Fibroblast of skin of abdomen (primary cell): ENCODE measurements around the gene SPEF1.
A peak's percentile ranks its signal among the peaks of the same experiment; 100 is the strongest.

Source experiments
- DNase-seq: peaks from one replicate; pipeline ENCODE4 v3.0.0-alpha.2; 2013

The SPEF1 gene

DNA sequence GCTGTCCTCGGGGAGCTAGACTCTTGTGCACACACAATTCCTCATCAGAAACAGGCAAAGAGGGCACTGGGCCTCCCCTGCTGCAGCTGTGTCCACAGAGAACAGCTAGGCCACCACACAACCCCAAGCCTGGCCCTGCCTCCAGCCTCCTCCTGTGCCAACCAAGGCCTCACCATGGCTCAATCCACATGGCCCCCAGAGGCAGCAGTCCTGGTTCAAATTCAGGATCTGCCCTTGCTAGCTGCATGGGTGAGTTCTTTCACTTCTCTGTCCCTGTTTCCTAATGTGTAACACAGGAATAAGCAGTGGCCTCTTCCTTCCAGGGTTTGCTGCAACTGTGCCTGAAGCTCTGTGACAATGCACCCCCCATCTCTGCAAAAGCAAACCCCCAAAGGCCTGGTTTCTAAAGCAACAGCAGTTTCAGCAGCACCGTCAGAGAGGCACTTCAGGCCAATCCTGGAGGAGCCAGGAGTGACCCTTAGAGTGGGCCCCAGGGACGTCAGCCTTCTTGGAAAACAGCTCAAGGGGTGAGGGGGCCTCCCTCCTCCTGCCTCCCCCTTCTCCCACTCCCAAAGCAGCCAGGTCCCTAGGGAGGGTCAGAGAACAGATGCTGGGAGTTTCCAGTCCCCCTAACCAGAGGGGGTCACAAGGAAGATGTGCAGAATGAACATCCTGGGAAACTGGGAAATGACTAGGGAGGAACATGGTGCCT lies 15.9 kb downstream of the SPEF1 start:
- no peak for DNase-seq

DNA sequence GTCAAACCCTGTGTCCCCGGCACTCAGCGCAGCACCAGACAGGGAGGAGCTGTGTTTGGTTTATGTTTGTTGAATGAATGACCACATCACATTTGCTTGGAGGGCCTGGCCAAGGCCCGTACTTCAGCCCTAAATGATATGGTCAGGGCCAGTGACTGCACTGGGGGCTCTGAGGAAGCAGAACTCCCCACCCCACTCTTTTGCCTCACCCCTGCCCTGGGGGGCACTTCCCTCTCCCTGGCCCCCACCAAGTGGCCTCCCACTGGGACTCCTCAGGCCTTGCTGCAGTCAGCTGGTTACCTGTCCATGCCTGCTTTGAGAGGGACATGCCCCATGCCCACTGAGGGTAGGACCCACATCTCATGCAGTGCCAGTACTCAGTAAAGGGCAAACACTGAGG lies 16.6 kb downstream of the SPEF1 start:
- no peak for DNase-seq

DNA sequence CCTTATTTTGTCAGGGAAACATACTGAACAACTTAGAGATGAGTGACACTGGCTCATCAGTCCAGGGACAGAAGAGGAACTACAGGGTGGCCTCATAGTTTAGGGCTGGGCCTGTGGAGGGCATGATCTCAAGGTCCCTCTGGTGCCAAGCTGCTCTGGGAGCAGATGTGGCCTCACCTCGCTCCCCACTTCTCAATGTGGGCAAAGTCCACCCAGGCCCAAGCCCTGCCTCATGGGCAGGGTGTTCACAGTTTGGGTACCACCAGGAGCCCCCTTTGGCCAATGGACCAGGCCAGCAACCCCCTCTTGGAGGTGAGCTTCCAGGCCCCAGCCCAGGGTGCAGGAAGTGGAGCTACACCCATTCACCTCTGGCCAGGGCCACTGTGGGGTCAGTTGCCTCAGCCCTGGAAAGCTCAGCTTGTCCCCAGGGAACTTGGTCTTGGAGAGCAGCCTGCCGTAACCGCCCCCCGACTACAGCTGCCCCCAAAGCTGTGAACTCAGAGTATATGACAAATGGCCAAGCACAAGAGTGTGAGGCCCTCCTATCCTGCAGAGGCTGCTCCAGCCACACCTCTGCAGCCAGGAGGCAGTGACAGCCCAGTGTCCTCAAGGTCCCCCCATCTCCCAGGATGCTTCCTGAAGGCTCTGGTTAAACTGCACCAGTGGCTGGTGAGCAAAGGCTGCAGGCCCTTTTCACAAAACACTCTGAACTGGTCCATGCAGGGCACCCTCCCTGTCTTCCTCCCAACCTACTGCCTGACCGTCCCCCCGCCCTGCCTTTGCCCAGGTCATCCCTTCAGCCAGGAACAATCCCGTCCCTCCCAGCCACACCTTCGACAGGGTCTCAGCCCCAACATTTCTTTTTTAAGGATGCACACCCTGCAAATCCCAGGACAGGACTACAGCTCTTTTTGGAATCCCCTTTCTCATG lies 17.3 kb downstream of the SPEF1 start:
- no peak for DNase-seq

DNA sequence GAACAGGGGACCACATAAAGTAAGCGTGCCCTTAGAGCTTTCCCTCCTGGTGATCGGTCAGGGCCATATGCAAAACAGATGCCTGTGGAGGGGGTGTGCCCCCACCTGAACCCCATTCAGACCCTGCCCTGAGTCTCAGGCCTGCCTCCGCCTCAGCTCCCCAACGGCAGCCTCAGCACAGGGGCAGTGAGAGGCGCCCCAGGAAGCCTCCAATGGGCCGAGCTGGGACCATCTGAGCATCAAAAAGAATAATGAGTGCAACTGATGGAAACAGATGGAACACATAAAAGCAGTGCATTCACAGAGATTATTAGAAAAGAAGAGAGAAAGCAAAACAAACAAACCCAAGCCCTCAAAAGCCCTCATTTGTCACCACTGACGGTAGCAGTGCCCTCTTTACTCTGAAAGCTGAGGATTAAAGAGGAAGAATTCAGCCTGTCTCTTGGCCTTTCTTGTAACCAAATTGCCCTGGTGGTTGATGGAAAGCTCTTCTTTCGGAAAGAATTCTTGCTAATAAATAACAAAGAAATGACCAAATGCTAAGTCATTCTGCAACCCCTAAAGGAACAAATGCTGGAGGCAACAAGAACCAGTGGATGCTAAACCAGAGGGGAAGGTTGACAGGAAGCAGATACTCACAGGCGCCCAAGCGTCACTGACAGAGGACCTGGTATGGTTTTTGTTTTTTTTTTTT lies 20.4 kb downstream of the SPEF1 start:
- DNase-seq = no peak

DNA sequence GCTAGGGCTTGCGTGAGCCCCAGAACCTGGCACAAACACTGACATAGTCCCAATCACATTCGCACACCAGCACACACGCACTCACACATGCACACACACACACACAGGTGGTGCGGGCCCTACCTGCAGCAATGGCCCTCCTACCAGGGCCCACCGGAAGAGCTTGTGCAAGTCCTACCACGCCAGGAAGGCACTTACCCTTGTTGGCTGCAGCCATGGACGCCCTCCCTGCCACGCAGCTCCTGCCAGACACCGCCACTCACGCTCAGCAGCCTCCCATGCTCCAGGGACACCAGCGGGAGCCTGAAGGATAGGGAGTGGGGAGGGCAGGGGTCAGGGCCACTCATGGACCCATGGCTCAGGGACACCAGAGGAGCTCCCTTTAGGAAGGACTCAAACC lies 21.4 kb downstream of the SPEF1 start:
- no peak for DNase-seq

DNA sequence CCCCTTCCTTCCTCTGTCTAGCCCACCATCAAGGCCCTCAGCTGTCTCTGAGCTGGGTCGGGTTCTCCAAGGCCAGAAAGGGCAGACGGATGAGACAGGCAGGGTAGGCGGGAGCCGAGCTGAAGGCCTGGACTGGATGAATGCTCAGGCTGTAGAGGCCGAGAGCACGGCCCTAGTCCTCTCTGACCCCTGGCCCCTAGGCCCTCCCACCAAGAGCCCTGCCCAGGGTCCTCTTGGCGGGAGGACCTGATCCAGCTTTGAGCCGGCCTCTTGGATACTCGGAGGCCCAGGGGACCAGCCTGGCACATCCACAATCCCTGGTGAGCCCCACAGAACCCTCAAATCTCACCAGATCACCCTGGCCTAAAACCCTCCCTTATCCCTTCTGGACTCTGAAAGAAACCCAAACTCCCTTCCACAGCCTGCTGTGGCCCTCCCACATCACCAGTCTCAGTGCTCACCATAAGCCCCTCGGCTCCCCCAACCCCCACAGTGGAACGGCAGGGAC lies 21.9 kb downstream of the SPEF1 start:
- no peak for DNase-seq

DNA sequence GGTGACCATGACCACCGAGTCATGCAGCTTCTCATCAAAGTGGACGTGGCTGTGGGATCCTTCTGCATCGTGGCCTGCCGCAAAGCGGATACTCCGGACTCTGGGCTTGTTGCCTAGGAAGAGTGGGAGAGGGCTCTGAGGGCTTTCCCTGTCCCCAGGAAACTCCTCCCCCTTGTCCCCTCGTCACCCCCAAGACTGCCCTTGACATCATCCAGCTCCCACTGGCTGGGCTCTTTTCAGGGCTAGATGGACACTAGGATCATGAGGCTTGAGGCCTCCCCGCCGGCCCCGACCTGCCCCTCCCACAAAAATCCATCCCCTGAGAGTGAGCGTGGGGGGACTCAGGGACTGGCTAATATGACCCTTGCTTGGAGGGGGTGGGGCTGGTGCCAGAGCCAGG lies 22.7 kb downstream of the SPEF1 start:
- no peak for DNase-seq

DNA sequence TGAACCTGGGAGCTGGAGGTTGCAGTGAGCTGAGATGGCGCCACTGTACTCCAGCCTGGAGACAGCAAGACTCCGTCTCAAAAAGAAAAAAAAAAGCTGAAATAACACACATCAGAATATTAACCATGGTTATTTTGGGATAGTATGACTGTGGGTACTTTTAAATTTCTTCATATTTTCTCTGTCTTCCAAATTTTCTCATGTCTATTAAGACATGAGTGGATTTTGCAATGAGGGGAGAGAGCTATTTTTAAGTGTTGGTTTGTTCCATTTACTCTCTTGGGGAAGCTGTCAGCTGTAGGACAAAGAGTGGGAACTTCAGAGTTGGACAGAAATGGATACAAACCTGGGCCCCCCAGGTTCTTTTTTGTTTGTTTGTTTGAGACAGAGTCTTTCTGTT lies 24.0 kb downstream of the SPEF1 start:
- DNase-seq = no peak

DNA sequence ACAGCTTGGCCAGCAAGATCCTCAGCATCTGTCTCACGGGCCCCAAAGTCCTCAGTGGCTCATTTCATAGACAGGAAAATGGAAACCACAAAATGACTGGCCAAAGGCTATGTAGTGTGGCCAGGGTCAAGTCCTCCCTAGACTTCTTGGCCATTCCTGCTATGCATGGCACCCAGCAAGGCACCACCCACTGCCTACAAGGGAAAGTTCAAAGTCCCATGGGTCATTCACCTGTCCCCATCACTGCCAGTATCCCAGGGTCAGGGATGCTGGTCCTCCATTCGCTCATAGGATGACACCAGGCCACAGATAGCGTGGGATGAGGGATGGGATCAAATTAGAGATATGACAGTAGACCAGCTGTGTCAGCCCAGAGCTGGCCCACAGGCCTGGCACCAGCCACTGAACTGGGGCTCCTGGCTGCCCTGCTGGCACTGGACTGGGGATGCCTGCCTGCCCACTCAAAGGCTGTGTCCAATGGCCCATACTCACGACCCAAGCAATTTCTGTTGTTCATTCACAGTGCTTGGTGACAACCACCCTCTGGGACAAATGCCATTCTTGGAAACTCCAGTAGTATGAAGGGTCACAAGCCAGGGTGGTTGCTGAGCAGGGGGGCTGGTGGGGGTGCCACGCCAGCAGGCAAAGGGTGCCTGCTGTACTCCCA lies 25.3 kb downstream of the SPEF1 start:
- no peak for DNase-seq

DNA sequence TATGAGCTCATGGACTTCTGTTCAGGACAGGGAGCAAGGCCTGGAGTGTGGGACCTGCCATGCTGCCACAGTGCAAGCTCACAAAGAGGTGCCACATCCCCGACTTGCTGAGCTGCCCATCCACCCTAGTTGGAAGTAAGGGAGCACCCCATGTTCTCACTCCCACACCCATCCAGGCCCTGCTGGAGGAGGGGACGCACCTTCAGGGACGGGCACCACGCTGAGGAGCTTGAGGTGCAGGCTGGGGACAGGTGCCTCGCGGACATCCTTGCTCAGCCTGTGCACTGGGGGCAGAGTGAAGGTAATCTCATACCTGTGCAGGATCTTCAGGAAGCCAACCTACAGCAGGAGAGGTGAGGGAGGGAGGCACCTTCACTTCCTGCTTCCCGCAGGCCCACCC lies 26.0 kb downstream of the SPEF1 start:
- DNase-seq = no peak

DNA sequence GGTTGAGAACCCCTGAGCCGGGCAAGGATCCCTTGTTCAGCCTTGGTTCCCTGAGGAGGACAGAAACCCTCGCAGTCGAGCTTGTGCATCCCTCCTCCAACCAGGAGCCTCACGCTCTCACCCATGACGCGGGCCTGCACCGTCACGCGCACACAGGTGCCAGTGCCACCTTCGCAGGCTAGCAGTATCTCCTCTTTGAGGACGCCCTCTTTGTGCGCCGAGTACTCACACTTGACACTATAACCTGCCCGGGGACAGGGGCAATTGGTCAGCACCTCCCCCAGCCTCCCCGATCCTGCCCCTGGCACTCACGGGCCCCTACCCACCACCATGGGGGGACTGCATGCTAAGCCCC lies 27.0 kb downstream of the SPEF1 start:
- no peak for DNase-seq

DNA sequence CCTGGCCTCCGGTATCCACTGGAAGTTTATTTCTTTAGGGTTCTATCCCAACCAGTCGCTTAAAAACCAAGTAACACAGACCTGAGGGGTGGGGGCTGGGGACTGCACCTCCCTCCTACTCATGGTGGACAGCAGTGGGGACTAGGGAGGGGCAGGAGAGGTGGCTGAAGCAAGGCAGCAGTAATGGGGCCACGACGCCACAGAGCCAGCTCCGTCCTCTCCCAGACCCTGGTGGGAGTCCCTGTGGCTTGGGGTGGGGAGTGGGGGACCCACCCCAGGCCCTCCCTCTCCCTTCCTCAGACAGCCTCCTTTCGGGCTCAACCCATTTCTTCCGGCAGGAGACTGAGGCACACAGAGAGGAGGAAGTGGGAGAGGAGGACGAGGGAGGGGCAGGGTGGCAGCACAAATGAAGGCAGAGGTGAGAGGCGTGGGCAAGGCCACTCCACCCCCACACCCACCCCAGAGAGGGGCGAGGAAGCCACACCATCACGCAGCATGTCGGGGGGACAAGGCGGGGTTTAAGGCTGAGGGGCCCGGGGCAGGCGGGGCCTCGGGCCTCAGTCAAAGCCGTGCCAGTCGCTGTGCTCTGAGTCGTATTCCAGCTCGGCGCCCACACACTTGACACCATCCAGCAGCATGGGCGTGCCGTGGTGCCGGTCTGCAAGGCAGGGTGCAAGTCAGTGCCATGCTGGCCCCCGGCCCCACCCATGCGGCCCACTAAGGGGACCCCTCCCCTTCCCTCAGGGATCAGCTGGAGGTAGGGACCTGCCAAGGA lies 27.6 kb downstream of the SPEF1 start:
- no peak for DNase-seq

DNA sequence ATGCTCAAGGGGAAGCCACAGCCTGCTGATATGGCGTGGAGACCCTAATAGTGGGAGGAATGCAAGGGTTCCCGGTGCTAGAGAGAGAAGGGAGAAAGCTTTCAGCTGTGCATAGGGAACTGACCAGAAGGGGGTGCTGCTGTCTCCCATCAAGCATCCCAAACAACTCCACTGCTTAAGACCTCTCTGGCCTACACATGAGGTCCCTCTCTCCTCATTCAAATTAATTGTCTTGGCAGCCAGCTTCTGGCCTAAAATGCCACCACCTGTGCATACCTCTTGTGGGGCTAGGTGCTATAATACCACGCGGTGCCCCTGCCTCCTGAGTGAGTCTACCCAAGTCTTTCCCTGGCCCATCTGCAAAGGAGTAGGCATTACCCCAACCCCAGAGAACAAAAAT lies 28.1 kb downstream of the SPEF1 start:
- DNase-seq = peak; percentile 55

DNA sequence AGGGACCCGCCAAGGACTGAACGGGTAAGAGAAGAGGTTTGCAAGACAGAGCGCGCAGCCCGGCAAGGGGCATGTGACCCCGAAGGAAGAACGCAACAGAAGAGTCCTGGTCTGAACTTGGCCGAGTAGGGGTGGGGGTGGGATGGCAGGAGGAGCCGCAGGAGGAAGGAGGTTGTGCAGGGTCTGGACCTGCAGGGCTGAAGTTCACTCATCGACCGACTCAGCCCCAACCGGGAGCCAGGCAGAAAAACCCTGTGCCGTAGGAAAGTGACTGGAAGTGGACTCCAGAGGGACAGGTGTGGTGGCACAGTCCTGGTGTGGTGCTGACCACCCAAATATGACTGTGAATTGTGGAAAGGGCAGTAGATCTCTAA lies 28.9 kb downstream of the SPEF1 start:
- no peak for DNase-seq

DNA sequence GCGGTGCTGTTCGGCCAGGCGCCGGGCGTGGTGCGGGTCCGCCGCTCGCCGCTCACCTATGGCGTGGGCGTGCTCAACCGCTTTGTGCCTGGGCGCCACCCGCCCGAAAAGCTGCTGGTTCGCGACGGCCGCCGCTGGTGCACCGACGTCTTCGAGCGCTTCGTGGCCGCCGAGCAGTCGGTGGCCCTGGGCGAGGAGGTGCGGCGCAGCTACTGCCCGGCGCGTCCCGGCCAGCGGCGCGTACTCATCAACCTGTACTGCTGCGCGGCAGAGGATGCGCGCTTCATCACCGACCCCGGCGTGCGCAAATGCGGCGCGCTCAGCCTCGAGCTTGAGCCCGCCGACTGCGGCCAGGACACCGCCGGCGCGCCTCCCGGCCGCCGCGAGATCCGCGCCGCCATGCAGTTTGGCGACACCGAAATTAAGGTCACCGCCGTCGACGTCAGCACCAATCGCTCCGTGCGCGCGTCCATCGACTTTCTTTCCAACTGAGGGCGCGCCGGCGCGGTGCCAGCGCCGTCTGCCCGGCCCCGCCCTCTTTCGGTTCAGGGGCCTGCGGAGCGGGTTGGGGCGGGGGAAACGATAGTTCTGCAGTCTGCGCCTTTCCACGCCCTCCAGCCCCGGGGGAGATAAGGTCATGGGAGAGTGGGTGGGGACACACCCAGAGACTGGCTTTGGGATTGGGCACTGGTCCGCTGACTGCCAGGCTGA lies 29.4 kb downstream of the SPEF1 start:
- no peak for DNase-seq

DNA sequence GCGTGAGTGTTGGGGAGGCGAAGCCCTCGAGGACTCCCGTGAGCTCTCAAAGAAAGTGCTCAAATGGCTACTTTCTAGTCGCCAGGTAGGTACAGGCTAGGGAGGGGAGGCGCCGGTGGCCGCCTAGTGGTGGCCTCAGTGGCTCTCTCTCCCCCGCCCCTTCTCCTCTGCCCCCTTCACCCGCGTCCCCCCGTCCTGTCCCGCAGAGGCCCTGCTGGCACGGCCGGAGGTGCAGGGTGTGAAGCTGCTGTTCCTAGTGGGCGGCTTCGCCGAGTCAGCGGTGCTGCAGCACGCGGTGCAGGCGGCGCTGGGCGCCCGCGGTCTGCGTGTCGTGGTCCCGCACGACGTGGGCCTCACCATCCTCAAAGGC lies 30.0 kb downstream of the SPEF1 start:
- DNase-seq = no peak

DNA sequence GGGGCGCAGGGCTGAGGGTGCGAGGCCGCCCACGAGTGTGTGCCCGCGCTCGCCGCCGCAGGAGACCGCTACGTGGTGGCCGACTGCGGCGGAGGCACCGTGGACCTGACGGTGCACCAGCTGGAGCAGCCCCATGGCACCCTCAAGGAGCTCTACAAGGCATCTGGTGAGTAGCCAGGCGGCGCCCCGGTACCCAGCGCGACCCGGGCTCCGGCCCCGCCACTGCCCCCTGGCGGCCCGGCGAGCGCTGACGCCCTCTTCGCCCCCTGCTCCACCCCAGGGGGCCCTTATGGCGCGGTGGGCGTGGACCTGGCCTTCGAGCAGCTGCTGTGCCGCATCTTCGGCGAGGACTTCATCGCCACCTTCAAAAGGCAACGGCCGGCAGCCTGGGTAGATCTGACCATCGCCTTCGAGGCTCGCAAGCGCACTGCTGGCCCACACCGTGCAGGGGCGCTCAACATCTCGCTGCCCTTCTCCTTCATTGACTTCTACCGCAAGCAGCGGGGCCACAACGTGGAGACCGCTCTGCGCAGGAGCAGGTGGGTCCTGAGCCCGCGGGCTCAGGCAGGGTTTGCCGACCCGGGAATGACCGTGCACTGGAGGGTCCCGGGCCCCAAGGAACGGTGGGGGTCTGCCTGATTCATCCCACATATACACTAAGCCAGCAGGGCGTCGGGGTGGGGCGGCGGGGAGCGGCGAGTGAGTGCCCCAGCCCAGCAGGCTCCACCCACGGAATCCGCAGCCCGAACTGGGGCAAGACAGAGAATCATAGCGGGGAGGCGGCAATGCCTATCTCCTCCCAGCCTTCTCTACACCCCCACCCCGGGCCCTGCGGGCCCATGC lies 31.3 kb downstream of the SPEF1 start:
- no peak for DNase-seq

DNA sequence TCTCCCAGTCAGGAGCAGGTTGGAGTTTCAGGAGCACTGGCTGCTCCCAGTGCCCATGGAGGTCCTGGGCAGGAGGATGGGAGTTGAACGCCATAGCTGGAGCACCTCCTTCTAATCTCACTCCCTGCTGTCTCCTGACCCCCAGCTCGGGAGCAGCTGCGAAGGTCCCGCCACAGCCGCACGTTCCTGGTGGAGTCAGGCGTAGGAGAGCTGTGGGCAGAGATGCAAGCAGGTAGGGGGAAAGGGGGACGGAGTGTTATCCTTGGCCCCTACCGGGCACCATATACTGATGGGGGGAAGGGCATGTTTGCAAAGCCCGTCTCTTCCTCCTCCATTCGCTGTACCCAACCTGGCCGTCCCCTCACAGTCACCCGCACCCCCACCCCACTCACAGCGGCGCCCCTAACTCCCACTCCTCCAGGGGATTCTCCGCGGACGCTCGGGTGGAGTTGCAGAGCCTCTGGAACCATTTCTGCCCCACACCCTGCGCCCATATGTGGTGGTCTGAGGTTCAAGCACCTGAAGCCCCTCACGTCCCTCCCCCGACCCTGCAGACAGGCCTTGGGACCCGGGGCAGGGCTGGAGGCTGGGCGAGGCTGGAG lies 32.1 kb downstream of the SPEF1 start:
- no peak for DNase-seq

DNA sequence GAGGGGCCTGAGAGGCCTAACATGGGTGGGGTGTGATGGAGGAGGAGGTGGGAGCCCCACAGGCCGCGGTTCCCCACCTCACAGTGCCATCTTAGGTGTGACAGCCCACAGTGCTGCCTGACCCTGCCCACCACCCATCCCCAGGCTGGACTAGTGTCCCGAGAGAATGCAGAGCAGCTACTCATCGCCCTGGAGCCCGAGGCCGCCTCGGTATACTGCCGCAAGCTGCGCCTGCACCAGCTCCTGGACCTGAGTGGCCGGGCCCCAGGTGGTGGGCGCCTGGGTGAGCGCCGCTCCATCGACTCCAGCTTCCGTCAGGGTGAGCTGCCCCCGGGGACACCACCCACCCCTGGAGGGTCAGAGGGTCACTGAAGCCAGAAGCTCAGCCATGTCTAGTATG lies 33.2 kb downstream of the SPEF1 start:
- no peak for DNase-seq

DNA sequence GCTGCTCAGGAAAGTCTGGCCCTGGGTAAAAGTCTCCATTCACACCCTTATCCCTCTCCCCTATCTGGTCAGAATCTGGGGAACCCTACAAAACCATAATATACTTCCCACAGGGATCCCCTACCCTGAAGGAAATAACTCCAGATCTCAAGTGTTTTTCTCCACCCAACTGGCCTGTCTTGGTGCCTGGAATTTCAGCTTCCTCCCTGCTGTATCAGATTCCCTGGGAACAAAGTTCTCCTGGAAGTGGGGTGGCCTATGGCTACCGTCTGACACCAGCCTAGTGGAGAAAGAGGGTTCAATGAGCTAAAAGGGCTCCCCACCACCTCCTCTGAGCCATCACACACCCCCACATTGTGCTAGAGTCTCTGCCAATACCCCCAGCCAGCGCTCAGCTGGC lies 33.8 kb downstream of the SPEF1 start:
- no peak for DNase-seq
